OCI-LY7 (cell line): Measurements from ENCODE around the gene DENND4A.

Experiments
- EZH2phosphoT487 ChIP-seq: fragments of 200-600 bp; sonication (generic); IDR thresholded peaks from 2 replicates; pipeline ENCODE4 v1.6.1; 2018; ENCODE audit warnings: low read depth, borderline replicate concordance, mild to moderate bottlenecking, mixed run types, antibody characterized with exemption, low read length, moderate library complexity, mixed read lengths
- TF ChIP-seq, protein P1 (sequence below): fragments of 200-600 bp; sonication (generic); conservative IDR thresholded peaks from 2 replicates; pipeline ENCODE4 v1.5.1; 2014; ENCODE audit warnings: mild to moderate bottlenecking, antibody characterized with exemption, low read length, moderate library complexity, mixed read lengths

DNA sequence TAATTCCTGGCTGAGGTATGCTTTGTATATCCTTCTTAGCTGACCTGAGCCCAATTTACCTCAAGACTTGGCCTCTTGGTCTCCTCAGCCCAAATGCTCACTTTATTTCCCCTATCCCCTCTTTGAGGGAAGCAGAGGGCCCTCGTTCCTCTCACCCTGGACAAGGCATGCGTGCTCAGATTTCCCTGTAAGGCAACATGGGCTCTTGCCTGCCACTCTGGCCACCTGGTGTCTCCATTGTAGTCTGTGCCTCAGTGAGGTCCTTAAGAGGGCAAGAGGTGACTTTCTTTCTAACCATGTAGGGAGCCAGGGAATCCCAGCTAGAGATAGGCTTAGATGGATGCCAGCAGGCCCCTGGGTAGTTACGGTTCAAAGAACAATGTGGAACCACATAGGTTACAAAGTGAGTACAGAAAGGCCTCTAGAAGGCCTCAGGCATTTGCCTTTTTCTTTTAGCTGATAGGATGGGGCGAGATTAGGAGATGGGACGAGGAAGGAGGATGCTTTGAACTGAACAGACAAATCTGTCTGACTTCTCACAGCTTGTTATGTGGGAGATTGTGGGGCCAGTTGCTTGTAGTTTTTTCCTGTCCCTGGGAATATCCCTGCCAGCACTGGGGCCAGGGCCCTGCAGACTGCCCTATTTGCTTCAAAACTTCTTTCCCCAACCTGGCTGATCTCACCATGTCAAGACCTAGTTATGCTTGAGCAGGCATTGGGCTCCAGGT is 180.0 kb downstream of the DENND4A start:
- TF ChIP-seq, protein P1, sequence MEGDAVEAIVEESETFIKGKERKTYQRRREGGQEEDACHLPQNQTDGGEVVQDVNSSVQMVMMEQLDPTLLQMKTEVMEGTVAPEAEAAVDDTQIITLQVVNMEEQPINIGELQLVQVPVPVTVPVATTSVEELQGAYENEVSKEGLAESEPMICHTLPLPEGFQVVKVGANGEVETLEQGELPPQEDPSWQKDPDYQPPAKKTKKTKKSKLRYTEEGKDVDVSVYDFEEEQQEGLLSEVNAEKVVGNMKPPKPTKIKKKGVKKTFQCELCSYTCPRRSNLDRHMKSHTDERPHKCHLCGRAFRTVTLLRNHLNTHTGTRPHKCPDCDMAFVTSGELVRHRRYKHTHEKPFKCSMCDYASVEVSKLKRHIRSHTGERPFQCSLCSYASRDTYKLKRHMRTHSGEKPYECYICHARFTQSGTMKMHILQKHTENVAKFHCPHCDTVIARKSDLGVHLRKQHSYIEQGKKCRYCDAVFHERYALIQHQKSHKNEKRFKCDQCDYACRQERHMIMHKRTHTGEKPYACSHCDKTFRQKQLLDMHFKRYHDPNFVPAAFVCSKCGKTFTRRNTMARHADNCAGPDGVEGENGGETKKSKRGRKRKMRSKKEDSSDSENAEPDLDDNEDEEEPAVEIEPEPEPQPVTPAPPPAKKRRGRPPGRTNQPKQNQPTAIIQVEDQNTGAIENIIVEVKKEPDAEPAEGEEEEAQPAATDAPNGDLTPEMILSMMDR = no peak
- TF ChIP-seq EZH2phosphoT487 = no peak
